ENCODE measurements around the gene PLN. TPM values are rescaled to one million over a fixed set of nuclear protein-coding genes. Genes with fewer than 3 reads are reported as not detected.

The PLN gene
- total and polyA plus RNA-seq, 5 experiments from 2014 or later: 0.09 to 0.27 (median 0.15) TPM; not detected in 2

GRCh38 chr6:118565311-118565960 lies 17.3 kb downstream of the PLN start:
- no peaks in the 10 kb centered on the region for H3K27me3 Mint-ChIP-seq
- peaks cover 8 to 40% (median 29%) of the 10 kb centered on the region in 4 donors for H3K4me1 Mint-ChIP-seq
- ATAC-seq: peak; percentile 93 to 98
- H3K4me3 Mint-ChIP-seq: no peak overlapping the region
- POLR2A ChIA-PET: interaction anchor here (0.7 to 2.0 kb wide), 11 partner anchors 15 to 331 kb away, joined by 3 to 9 read pairs (median 3); no protein-coding TSS in a partner anchor
- H3K36me3 Mint-ChIP-seq: peaks cover 0 to 28% (median 8%) of the 10 kb centered on the region in 3 donors
- peak in 6 of 10 donors; percentile 29 to 72 (median 60) for DNase-seq
- peak overlapping the region in 9 of 10 donors; percentile 29 to 88 (median 80) for H3K27ac Mint-ChIP-seq
- no peaks in the 10 kb centered on the region for H3K9me3 Mint-ChIP-seq

GRCh38 chr6:118567974-118568373 lies 19.9 kb downstream of the PLN start:
- POLR2A ChIA-PET: no interaction called here
- H3K4me3 Mint-ChIP-seq: no peak overlapping the region
- ATAC-seq (no peak), DNase-seq (no peak)
- peaks cover 0 to 31% (median 6%) of the 10 kb centered on the region in 3 donors for H3K36me3 Mint-ChIP-seq
- H3K27me3 Mint-ChIP-seq: no peaks in the 10 kb centered on the region
- H3K27ac Mint-ChIP-seq: peak overlapping the region in 6 of 10 donors; percentile 34 to 84 (median 60)
- peaks cover 8 to 37% (median 26%) of the 10 kb centered on the region in 4 donors for H3K4me1 Mint-ChIP-seq
- H3K9me3 Mint-ChIP-seq: peaks cover 0 to 7% (median 0%) of the 10 kb centered on the region in 9 donors

GRCh38 chr6:118569498-118569897 lies 21.4 kb downstream of the PLN start:
- Mint-ChIP-seq H3K36me3 (peaks cover 8 to 27% (median 19%) of the 10 kb centered on the region in 3 donors), H3K4me1 (peaks cover 8 to 35% (median 24%) of the 10 kb centered on the region in 4 donors), H3K4me3 (no peak overlapping the region), H3K27ac (peak overlapping the region in 6 of 10 donors; percentile 8 to 65 (median 52)), H3K27me3 (no peaks in the 10 kb centered on the region), H3K9me3 (peaks cover 0 to 20% (median 9%) of the 10 kb centered on the region in 9 donors)
- DNase-seq (no peak), ATAC-seq (no peak)
- POLR2A ChIA-PET: no interaction called here

- ATAC-seq: no peak
- POLR2A ChIA-PET: no interaction called here
- Mint-ChIP-seq H3K4me3 (no peak overlapping the region), H3K4me1 (peaks cover 4 to 23% (median 12%) of the 10 kb centered on the region in 4 donors), H3K27me3 (no peaks in the 10 kb centered on the region), H3K27ac (peak overlapping the region in 7 of 10 donors; percentile 1 to 80 (median 26)), H3K9me3 (peaks cover 6 to 37% (median 18%) of the 10 kb centered on the region in 9 donors), H3K36me3 (peaks cover 23 to 30% (median 30%) of the 10 kb centered on the region in 3 donors)
- no peak for DNase-seq
Observed at GRCh38 chr6:118571121-118571520, 23.0 kb downstream of the PLN start.

GRCh38 chr6:118574051-118574865 lies 26.2 kb downstream of the PLN start:
- H3K36me3 Mint-ChIP-seq: peaks cover 47 to 59% (median 56%) of the 10 kb centered on the region in 3 donors
- POLR2A ChIA-PET: no interaction called here
- H3K27me3 Mint-ChIP-seq: no peaks in the 10 kb centered on the region
- peaks cover 3 to 12% (median 9%) of the 10 kb centered on the region in 4 donors for H3K4me1 Mint-ChIP-seq
- no peak overlapping the region for H3K4me3 Mint-ChIP-seq
- peaks cover 11 to 68% (median 35%) of the 10 kb centered on the region in 9 donors for H3K9me3 Mint-ChIP-seq
- H3K27ac Mint-ChIP-seq: peak overlapping the region in 8 of 10 donors; percentile 5 to 86 (median 45)
- ATAC-seq (no peak), DNase-seq (no peak)

GRCh38 chr6:118577972-118578371 lies 29.9 kb downstream of the PLN start:
- no peak for DNase-seq
- Mint-ChIP-seq H3K27ac (peak overlapping the region in 3 of 10 donors; percentile 18 to 76 (median 57)), H3K4me3 (no peak overlapping the region), H3K9me3 (peaks cover 18 to 80% (median 43%) of the 10 kb centered on the region in 9 donors), H3K27me3 (no peaks in the 10 kb centered on the region), H3K36me3 (peaks cover 65 to 88% (median 78%) of the 10 kb centered on the region in 3 donors), H3K4me1 (peaks cover 4 to 23% (median 15%) of the 10 kb centered on the region in 4 donors)
- no peak for ATAC-seq
- POLR2A ChIA-PET: no interaction called here

GRCh38 chr6:118578617-118579016 lies 30.5 kb downstream of the PLN start:
- no peak for ATAC-seq
- H3K36me3 Mint-ChIP-seq: peaks cover 65 to 89% (median 78%) of the 10 kb centered on the region in 3 donors
- no peaks in the 10 kb centered on the region for H3K27me3 Mint-ChIP-seq
- H3K9me3 Mint-ChIP-seq: peaks cover 15 to 80% (median 43%) of the 10 kb centered on the region in 9 donors
- POLR2A ChIA-PET: no interaction called here
- peak in 1 of 10 donors; percentile 9 for DNase-seq
- H3K4me1 Mint-ChIP-seq: peaks cover 4 to 23% (median 15%) of the 10 kb centered on the region in 4 donors
- H3K4me3 Mint-ChIP-seq: no peak overlapping the region
- no peak overlapping the region for H3K27ac Mint-ChIP-seq

- Mint-ChIP-seq H3K27ac (peak overlapping the region in 4 of 10 donors; percentile 13 to 82 (median 34)), H3K9me3 (peaks cover 9 to 69% (median 33%) of the 10 kb centered on the region in 9 donors), H3K4me3 (no peak overlapping the region), H3K4me1 (peaks cover 4 to 23% (median 15%) of the 10 kb centered on the region in 4 donors), H3K36me3 (peaks cover 55 to 80% (median 68%) of the 10 kb centered on the region in 3 donors), H3K27me3 (no peaks in the 10 kb centered on the region)
- no peak for DNase-seq
- POLR2A ChIA-PET: no interaction called here
- no peak for ATAC-seq
Observed at GRCh38 chr6:118579786-118580185, 31.7 kb downstream of the PLN start.

GRCh38 chr6:118580585-118581419 lies 32.7 kb downstream of the PLN start:
- Mint-ChIP-seq H3K27me3 (no peaks in the 10 kb centered on the region), H3K27ac (peak overlapping the region; percentile 65 to 94 (median 85)), H3K9me3 (peaks cover 9 to 59% (median 28%) of the 10 kb centered on the region in 9 donors), H3K4me1 (peaks cover 4 to 32% (median 21%) of the 10 kb centered on the region in 4 donors), H3K4me3 (peak overlapping the region in 2 of 10 donors; percentile 56 to 57), H3K36me3 (peaks cover 46 to 69% (median 61%) of the 10 kb centered on the region in 3 donors)
- POLR2A ChIA-PET: interaction anchor here (0.8 kb wide), 1 partner anchor 15 kb away, joined by 4 read pairs; no protein-coding TSS in a partner anchor
- peak in 5 of 10 donors; percentile 10 to 34 (median 24) for DNase-seq
- ATAC-seq: peak; percentile 56 to 69

GRCh38 chr6:118581489-118581959 lies 33.4 kb downstream of the PLN start:
- no peak for DNase-seq
- Mint-ChIP-seq H3K4me1 (peaks cover 7 to 40% (median 25%) of the 10 kb centered on the region in 4 donors), H3K27me3 (no peaks in the 10 kb centered on the region), H3K9me3 (peaks cover 9 to 51% (median 21%) of the 10 kb centered on the region in 9 donors), H3K4me3 (no peak overlapping the region), H3K27ac (peak overlapping the region in 9 of 10 donors; percentile 50 to 94 (median 82)), H3K36me3 (peaks cover 38 to 62% (median 54%) of the 10 kb centered on the region in 3 donors)
- POLR2A ChIA-PET: no interaction called here
- ATAC-seq: no peak

- H3K27me3 Mint-ChIP-seq: no peaks in the 10 kb centered on the region
- H3K4me3 Mint-ChIP-seq: no peak overlapping the region
- peaks cover 22 to 39% (median 38%) of the 10 kb centered on the region in 3 donors for H3K36me3 Mint-ChIP-seq
- POLR2A ChIA-PET: no interaction called here
- H3K27ac Mint-ChIP-seq: peak overlapping the region; percentile 2 to 79 (median 68)
- DNase-seq: no peak
- peaks cover 7 to 17% (median 11%) of the 10 kb centered on the region in 9 donors for H3K9me3 Mint-ChIP-seq
- H3K4me1 Mint-ChIP-seq: peaks cover 19 to 74% (median 47%) of the 10 kb centered on the region in 4 donors
- no peak for ATAC-seq
Observed at GRCh38 chr6:118584911-118585310, 36.8 kb downstream of the PLN start.

Measured in naive thymus-derived CD8-positive, alpha-beta T cell (primary cell).